GM12878 (cell line): ENCODE measurements around the gene DZANK1. TPM values are rescaled to one million over a fixed set of nuclear protein-coding genes. Genes with fewer than 3 reads are reported as not detected.

Experiments
- ATAC-seq: fragments of 200-7000 bp; cut with Tn5 transposase; 3 replicates; pipeline ENCODE4 v1.9.1; 2020; ENCODE audit warnings: mild to moderate bottlenecking, moderate library complexity
- BruUV-seq: library from RNA; stranded (reverse); fragments of 400-500 nt; replicated peaks from 2 replicates; lab custom pipeline; 2021; lab: Mats Ljungman, UMichigan
- CTCF ChIA-PET: fragments of 300-600 bp; sonication (Branson Sonifier 250); formaldehyde crosslinking; extraction: SDS; loops from one replicate; lab custom pipeline; 2021; ENCODE audit warnings: inconsistent platforms; lab: Yijun Ruan, JAX
- POLR2A ChIA-PET: fragments of 350-600 bp; formaldehyde crosslinking; extraction: SDS; loops from one replicate; lab custom pipeline; 2021; ENCODE audit warnings: inconsistent platforms; lab: Charles Lee
- RAD21 ChIA-PET: fragments of 300-600 bp; sonication (Branson Sonifier 250); formaldehyde crosslinking; loops from one replicate; lab custom pipeline; 2023; ENCODE audit warnings: antibody characterized with exemption; ENCODE audit not compliant: unreplicated experiment; lab: Charles Lee
- SMC1A ChIA-PET: fragments of 300-600 bp; sonication (Branson Sonifier 250); formaldehyde crosslinking; loops from one replicate; lab custom pipeline; 2023; ENCODE audit not compliant: unreplicated experiment, uncharacterized antibody; lab: Charles Lee
- DNase-seq: peaks from one replicate; pipeline ENCODE4 v3.0.0-alpha.2; 2011; ENCODE audit warnings: low read depth, low spot score
- FAIRE-seq: peaks from 3 replicates; lab custom pipeline; 2011; peaks lifted over from hg19 to GRCh38; lab: Jason Lieb, UNC
- H2AFZ ChIP-seq: 2 replicates; pipeline ENCODE4 v1.6.0; 2011; ENCODE audit warnings: low read depth, low read length, control low read depth; ENCODE audit not compliant: control insufficient read depth
- H3K27ac ChIP-seq: 2 replicates; pipeline ENCODE4 v1.5.1; 2011; ENCODE audit warnings: control low read depth; ENCODE audit not compliant: control insufficient read depth, insufficient read depth
- H3K27me3 ChIP-seq, 2 experiments: replicated peaks in 1 of 2; 2 replicates each; pipeline versions ENCODE4 v1.6.0 to v1.6.1; 2011; ENCODE audit warnings: low read length in 1 of 2; ENCODE audit not compliant: control insufficient read depth in 2 of 2, insufficient read depth in 2 of 2
- H3K36me3 ChIP-seq, 2 experiments: 2 replicates each; pipeline ENCODE4 v1.5.1; 2011; ENCODE audit warnings: low read length in 1 of 2; ENCODE audit not compliant: control insufficient read depth in 2 of 2, insufficient read depth in 2 of 2
- H3K4me1 ChIP-seq: 2 replicates; pipeline ENCODE4 v1.6.1; 2011; ENCODE audit warnings: mild to moderate bottlenecking, low read length, moderate library complexity, mixed read lengths; ENCODE audit not compliant: control insufficient read depth, insufficient read depth
- H3K4me2 ChIP-seq: 2 replicates; pipeline ENCODE4 v1.6.0; 2011; ENCODE audit warnings: control low read depth; ENCODE audit not compliant: control insufficient read depth, insufficient read depth
- H3K4me3 ChIP-seq: fragments of 200-600 bp; sonication (generic); 2 replicates; pipeline ENCODE4 v1.5.1; 2016
- H3K79me2 ChIP-seq: 2 replicates; pipeline ENCODE4 v1.6.0; 2011; ENCODE audit warnings: low read length; ENCODE audit not compliant: control insufficient read depth, insufficient read depth
- H3K9ac ChIP-seq: 2 replicates; pipeline ENCODE4 v1.8.0; 2011; ENCODE audit warnings: low read length, control low read depth, mixed read lengths; ENCODE audit not compliant: control insufficient read depth, insufficient read depth
- H3K9me3 ChIP-seq: replicated peaks from 3 replicates; pipeline ENCODE4 v1.5.1; 2011; ENCODE audit warnings: mild to moderate bottlenecking, low read length; ENCODE audit not compliant: control insufficient read depth, insufficient read depth
- H4K20me1 ChIP-seq: 2 replicates; pipeline ENCODE4 v1.6.0; 2011; ENCODE audit not compliant: control insufficient read depth, insufficient read depth
- CBFB ChIP-seq: IDR thresholded peaks from 2 replicates; pipeline ENCODE4 v1.6.1; 2016; ENCODE audit warnings: antibody characterized with exemption, low read depth
- MYC ChIP-seq: IDR thresholded peaks from 2 replicates; pipeline ENCODE4 v1.6.1; 2011; ENCODE audit warnings: mild to moderate bottlenecking, low read length, moderate library complexity, inconsistent platforms; ENCODE audit not compliant: insufficient read depth, insufficient replicate concordance, insufficient read length, severe bottlenecking
- PAX5 ChIP-seq: IDR thresholded peaks from 2 replicates; pipeline ENCODE4 v1.6.1; 2011; ENCODE audit warnings: low read depth, low read length, borderline replicate concordance
- PML ChIP-seq: IDR thresholded peaks from 2 replicates; pipeline ENCODE4 v1.6.1; 2012; ENCODE audit warnings: low read length, inconsistent platforms
- SMAD1 ChIP-seq: fragments of 450-650 bp; IDR thresholded peaks from 2 replicates; pipeline ENCODE4 v1.6.1; 2018; ENCODE audit warnings: mild to moderate bottlenecking, low read depth; ENCODE audit not compliant: partially characterized antibody
- SPI1 ChIP-seq: IDR thresholded peaks from 2 replicates; pipeline ENCODE4 v1.6.1; 2011; ENCODE audit warnings: low read depth, mild to moderate bottlenecking, low read length, moderate library complexity, borderline replicate concordance; ENCODE audit not compliant: insufficient read depth
- SREBF1 ChIP-seq: IDR thresholded peaks from 2 replicates; pipeline ENCODE4 v1.6.1; 2012; ENCODE audit warnings: mild to moderate bottlenecking, low read length
- TCF3 ChIP-seq: IDR thresholded peaks from 2 replicates; pipeline ENCODE4 v1.6.1; 2012; ENCODE audit warnings: low read depth, mild to moderate bottlenecking, low read length, borderline replicate concordance; ENCODE audit not compliant: insufficient read depth
- YY1 ChIP-seq: IDR thresholded peaks from 2 replicates; pipeline ENCODE4 v1.6.1; 2011; ENCODE audit warnings: low read depth, mild to moderate bottlenecking, low read length
- ZSCAN29 ChIP-seq: fragments of 450-650 bp; IDR thresholded peaks from 2 replicates; pipeline ENCODE4 v1.6.1; 2017; ENCODE audit warnings: mild to moderate bottlenecking, moderate library complexity
- in situ Hi-C: fragments of 300-500 bp; cut with MboI; formaldehyde crosslinking; loops from 9 replicates; pipeline ENCODE4 v1.14.3; 2018; ENCODE audit warnings: mixed read lengths
- intact Hi-C: fragments of 100-400 bp; cut with micrococcal nuclease; formaldehyde crosslinking; loops from one replicate; pipeline ENCODE4 v1.14.2; 2022; ENCODE audit not compliant: unreplicated experiment
- polyA plus RNA-seq, 11 experiments: library from polyadenylated mRNA; depleted of rRNA in 4 of 11; unstranded in 6 of 11; stranded (reverse) in 5 of 11; fragments of >200 nt; fragmentation: Nextera tagmentation in 4 of 11; fragmentation: Illumina TruSeq in 1 of 11; extraction: Ambion mirVana in 4 of 11; extraction: Trizol in 1 of 11; gene quantifications; 1 replicate in 1 of 11; 2 replicates in 10 of 11; pipeline versions ENCODE4 v1.2.1 to v1.2.3, GENCODE V29; 2011 to 2016; ENCODE audit warnings: inconsistent platforms in 2 of 11, missing spikeins in 2 of 11, low read depth in 1 of 11
- total RNA-seq, 4 experiments: library from RNA; depleted of rRNA in 3 of 4; stranded (reverse); fragments of >200 nt in 3 of 4; fragmentation: Illumina TruSeq in 1 of 4; extraction: Trizol in 1 of 4; gene quantifications; 2 replicates each; pipeline versions ENCODE4 v1.2.1 to v1.2.3, GENCODE V29; 2013 to 2021
- TF ChIP-seq, protein P1 (sequence below): IDR thresholded peaks from 2 replicates; pipeline ENCODE4 v1.6.1; 2011; ENCODE audit warnings: low read depth, mild to moderate bottlenecking, low read length, moderate library complexity, borderline replicate concordance; ENCODE audit errors: extremely low read depth
- TF ChIP-seq, protein P2 (sequence below): fragments of 450-650 bp; IDR thresholded peaks from 2 replicates; pipeline ENCODE4 v1.6.1; 2017; ENCODE audit warnings: mild to moderate bottlenecking, moderate library complexity

Gene DZANK1
- total and polyA plus RNA-seq, 10 of the 15 experiments (the other 5 are each of a cell fraction or from before 2014, with no cell fraction given): 3.6 to 12.6 (median 6.5) TPM

GRCh38 chr20:18421608-18422007 is 45.2 kb downstream of the DZANK1 start:
- POLR2A ChIA-PET: no interaction called here
- no peaks in the 10 kb centered on the region for H3K4me1 ChIP-seq
- ATAC-seq (no peak), DNase-seq (no peak), FAIRE-seq (no peak)
- H3K27me3 ChIP-seq: no peaks in the 10 kb centered on the region
- in situ Hi-C loops: loop anchor here (25.0 kb wide), 1 partner anchor 641 kb away; no protein-coding TSS in a partner anchor
- SMC1A ChIA-PET: interaction anchor here (1.6 kb wide), 1 partner anchor 74 kb away, joined by 3 read pairs; no protein-coding TSS in a partner anchor
- intact Hi-C loops: no loop called here
- H3K27ac ChIP-seq: no peak overlapping the region
- no peak overlapping the region for H3K4me3 ChIP-seq
- no peaks in the 10 kb centered on the region for H3K79me2 ChIP-seq
- no peak for TF ChIP-seq SMAD1
- no peak for TF ChIP-seq CBFB
- TF ChIP-seq TCF3: no peak
- TF ChIP-seq, protein P1, sequence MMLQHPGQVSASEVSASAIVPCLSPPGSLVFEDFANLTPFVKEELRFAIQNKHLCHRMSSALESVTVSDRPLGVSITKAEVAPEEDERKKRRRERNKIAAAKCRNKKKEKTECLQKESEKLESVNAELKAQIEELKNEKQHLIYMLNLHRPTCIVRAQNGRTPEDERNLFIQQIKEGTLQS: no peak
- no peak for TF ChIP-seq ZSCAN29
- TF ChIP-seq SPI1: no peak
- TF ChIP-seq PAX5: no peak
- TF ChIP-seq YY1: no peak
- TF ChIP-seq, protein P2, sequence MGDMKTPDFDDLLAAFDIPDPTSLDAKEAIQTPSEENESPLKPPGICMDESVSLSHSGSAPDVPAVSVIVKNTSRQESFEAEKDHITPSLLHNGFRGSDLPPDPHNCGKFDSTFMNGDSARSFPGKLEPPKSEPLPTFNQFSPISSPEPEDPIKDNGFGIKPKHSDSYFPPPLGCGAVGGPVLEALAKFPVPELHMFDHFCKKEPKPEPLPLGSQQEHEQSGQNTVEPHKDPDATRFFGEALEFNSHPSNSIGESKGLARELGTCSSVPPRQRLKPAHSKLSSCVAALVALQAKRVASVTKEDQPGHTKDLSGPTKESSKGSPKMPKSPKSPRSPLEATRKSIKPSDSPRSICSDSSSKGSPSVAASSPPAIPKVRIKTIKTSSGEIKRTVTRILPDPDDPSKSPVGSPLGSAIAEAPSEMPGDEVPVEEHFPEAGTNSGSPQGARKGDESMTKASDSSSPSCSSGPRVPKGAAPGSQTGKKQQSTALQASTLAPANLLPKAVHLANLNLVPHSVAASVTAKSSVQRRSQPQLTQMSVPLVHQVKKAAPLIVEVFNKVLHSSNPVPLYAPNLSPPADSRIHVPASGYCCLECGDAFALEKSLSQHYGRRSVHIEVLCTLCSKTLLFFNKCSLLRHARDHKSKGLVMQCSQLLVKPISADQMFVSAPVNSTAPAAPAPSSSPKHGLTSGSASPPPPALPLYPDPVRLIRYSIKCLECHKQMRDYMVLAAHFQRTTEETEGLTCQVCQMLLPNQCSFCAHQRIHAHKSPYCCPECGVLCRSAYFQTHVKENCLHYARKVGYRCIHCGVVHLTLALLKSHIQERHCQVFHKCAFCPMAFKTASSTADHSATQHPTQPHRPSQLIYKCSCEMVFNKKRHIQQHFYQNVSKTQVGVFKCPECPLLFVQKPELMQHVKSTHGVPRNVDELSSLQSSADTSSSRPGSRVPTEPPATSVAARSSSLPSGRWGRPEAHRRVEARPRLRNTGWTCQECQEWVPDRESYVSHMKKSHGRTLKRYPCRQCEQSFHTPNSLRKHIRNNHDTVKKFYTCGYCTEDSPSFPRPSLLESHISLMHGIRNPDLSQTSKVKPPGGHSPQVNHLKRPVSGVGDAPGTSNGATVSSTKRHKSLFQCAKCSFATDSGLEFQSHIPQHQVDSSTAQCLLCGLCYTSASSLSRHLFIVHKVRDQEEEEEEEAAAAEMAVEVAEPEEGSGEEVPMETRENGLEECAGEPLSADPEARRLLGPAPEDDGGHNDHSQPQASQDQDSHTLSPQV: no peak
- no peak for TF ChIP-seq PML
- no peak for TF ChIP-seq MYC
- no peak for TF ChIP-seq SREBF1
- no TSS peak for BruUV-seq
- no peak overlapping the region for H3K9ac ChIP-seq
- H3K9me3 ChIP-seq: no peaks in the 10 kb centered on the region
- no peak overlapping the region for H2AFZ ChIP-seq
- RAD21 ChIA-PET: no interaction called here
- no peaks in the 10 kb centered on the region for H4K20me1 ChIP-seq
- H3K4me2 ChIP-seq: no peak overlapping the region
- CTCF ChIA-PET: no interaction called here
- H3K36me3 ChIP-seq: no peaks in the 10 kb centered on the region
